GM18909 (cell line): Measurements from ENCODE around the gene CCDC6.
A peak's percentile ranks its signal among the peaks of the same experiment; 100 is the strongest.
"Not testable (repeated sequence)": the region's sequence is repeated elsewhere in the genome, so short reads cannot be mapped to it uniquely, and the experiment has no call there.

Experiments
- ATAC-seq: cut with Tn5 transposase; IDR thresholded peaks from one replicate; pipeline ENCODE4 v1.9.1; 2021; ENCODE audit warnings: mild to moderate bottlenecking; ENCODE audit not compliant: unreplicated experiment, poor library complexity

CCDC6 gene

GRCh38 chr10:59884893-59885292 is 21.5 kb downstream of the CCDC6 start:
- ATAC-seq = not testable (repeated sequence)

GRCh38 chr10:59881640-59882039 is 24.7 kb downstream of the CCDC6 start:
- ATAC-seq = no peak

- ATAC-seq = peak; percentile 73
These were observed 25.3 kb downstream of the CCDC6 start for GRCh38 chr10:59880971-59881510.

GRCh38 chr10:59880019-59880717 is 26.2 kb downstream of the CCDC6 start:
- ATAC-seq = no peak

GRCh38 chr10:59879363-59879913 is 26.9 kb downstream of the CCDC6 start:
- ATAC-seq = peak; percentile 44

- ATAC-seq = no peak
These were observed 27.4 kb downstream of the CCDC6 start for GRCh38 chr10:59878915-59879314.

GRCh38 chr10:59878289-59878688 is 28.1 kb downstream of the CCDC6 start:
- no peak for ATAC-seq

- ATAC-seq = no peak
These were observed 29.1 kb downstream of the CCDC6 start for GRCh38 chr10:59877191-59877671.

- no peak for ATAC-seq
These were observed 29.7 kb downstream of the CCDC6 start for GRCh38 chr10:59876695-59877094.

GRCh38 chr10:59876208-59876607 is 30.1 kb downstream of the CCDC6 start:
- ATAC-seq = peak; percentile 21

GRCh38 chr10:59873896-59874295 is 32.5 kb downstream of the CCDC6 start:
- peak; percentile 67 for ATAC-seq

- ATAC-seq = no peak
These were observed 33.4 kb downstream of the CCDC6 start for GRCh38 chr10:59872892-59873463.

GRCh38 chr10:59870152-59870551 is 36.2 kb downstream of the CCDC6 start:
- no peak for ATAC-seq

- no peak for ATAC-seq
These were observed 36.8 kb downstream of the CCDC6 start for GRCh38 chr10:59869594-59869940.

- no peak for ATAC-seq
These were observed 37.4 kb downstream of the CCDC6 start for GRCh38 chr10:59868696-59869593.

GRCh38 chr10:59867590-59867989 is 38.8 kb downstream of the CCDC6 start:
- ATAC-seq = no peak

- peak; percentile 87 for ATAC-seq
These were observed 41.3 kb downstream of the CCDC6 start for GRCh38 chr10:59865101-59865500.

- peak; percentile 31 for ATAC-seq
These were observed 42.0 kb downstream of the CCDC6 start for GRCh38 chr10:59864141-59864962.

- ATAC-seq = no peak
These were observed 46.8 kb downstream of the CCDC6 start for GRCh38 chr10:59859570-59859969.

GRCh38 chr10:59857921-59858320 is 48.4 kb downstream of the CCDC6 start:
- no peak for ATAC-seq
